A549 (cell line): ENCODE results near the gene CCDC187. TPM values are rescaled to one million over a fixed set of nuclear protein-coding genes. Genes with fewer than 3 reads are reported as not detected.

Source experiments
- ATAC-seq, 2 experiments: fragments of 200-7000 bp in 1 of 2; fragments of >200 bp in 1 of 2; cut with Nextera tagmentation in 1 of 2; cut with Tn5 transposase in 1 of 2; 3 replicates each; pipeline versions ENCODE4 v1.8.0 to v1.9.1; 2018 to 2020; ENCODE audit warnings: mild to moderate bottlenecking in 1 of 2, moderate library complexity in 1 of 2
- CTCF ChIA-PET: fragments of 300-600 bp; sonication (Branson Sonifier 250); formaldehyde crosslinking; extraction: SDS; loops from one replicate; lab custom pipeline; 2021; ENCODE audit warnings: antibody characterized with exemption, inconsistent platforms; lab: Yijun Ruan, JAX
- POLR2A ChIA-PET: fragments of 350-600 bp; formaldehyde crosslinking; extraction: SDS; loops from one replicate; lab custom pipeline; 2021; ENCODE audit warnings: antibody characterized with exemption, inconsistent platforms; lab: Yijun Ruan, JAX
- DNase-seq, 2 experiments: peaks; one replicate each; pipeline versions ENCODE4 v3.0.0 to v3.0.0-alpha.2; 2011 to 2016; ENCODE audit warnings: low read depth in 1 of 2, low spot score in 1 of 2
- FAIRE-seq: peaks from 2 replicates; lab custom pipeline; 2011; peaks lifted over from hg19 to GRCh38; lab: Jason Lieb, UNC
- H3K27ac ChIP-seq, 2 experiments: fragments of >200 bp; sonication (Bioruptor Twin); formaldehyde crosslinking; 3 replicates each; pipeline ENCODE4 v1.5.1; 2016 to 2017
- H3K4me1 ChIP-seq: fragments of >200 bp; sonication (Bioruptor Twin); formaldehyde crosslinking; 3 replicates; pipeline ENCODE4 v1.6.1; 2016
- H3K4me2 ChIP-seq: fragments of >200 bp; sonication (Bioruptor Twin); formaldehyde crosslinking; 3 replicates; pipeline ENCODE4 v1.6.1; 2016
- H3K4me3 ChIP-seq: fragments of >200 bp; sonication (Bioruptor Twin); formaldehyde crosslinking; 3 replicates; pipeline ENCODE4 v1.5.1; 2016
- H3K9me3 ChIP-seq: fragments of >200 bp; sonication (Bioruptor Twin); formaldehyde crosslinking; 3 replicates; pipeline ENCODE4 v1.6.1; 2016
- ATOH8 ChIP-seq: fragments of 250-450 bp; sonication (Bioruptor Pico); IDR thresholded peaks from 2 replicates; pipeline ENCODE4 v1.5.0; 2020; ENCODE audit warnings: low read depth, mild to moderate bottlenecking, moderate library complexity
- CBX2 ChIP-seq: fragments of 200-600 bp; sonication (generic); IDR thresholded peaks from 2 replicates; pipeline ENCODE4 v1.6.1; 2016; ENCODE audit warnings: low read depth, mild to moderate bottlenecking, borderline replicate concordance
- CBX8 ChIP-seq: fragments of 200-600 bp; sonication (generic); IDR thresholded peaks from 2 replicates; pipeline ENCODE4 v1.6.1; 2016
- E2F6 ChIP-seq: IDR thresholded peaks from 2 replicates; pipeline ENCODE4 v1.6.1; 2012; ENCODE audit warnings: low read depth, borderline replicate concordance
- EHF ChIP-seq: fragments of 250-450 bp; sonication (Bioruptor Pico); IDR thresholded peaks from 2 replicates; pipeline ENCODE4 v1.5.0; 2020; ENCODE audit warnings: mild to moderate bottlenecking
- ESRRA ChIP-seq: fragments of 150-350 bp; IDR thresholded peaks from 2 replicates; pipeline ENCODE4 v1.6.1; 2014; ENCODE audit warnings: mild to moderate bottlenecking, low read length, borderline replicate concordance
- FOSB ChIP-seq: fragments of 250-450 bp; sonication (Bioruptor Pico); IDR thresholded peaks from 2 replicates; pipeline ENCODE4 v1.5.0; 2020; ENCODE audit warnings: mild to moderate bottlenecking, moderate library complexity
- HOXB13 ChIP-seq: fragments of 250-450 bp; sonication (Bioruptor Pico); IDR thresholded peaks from 2 replicates; pipeline ENCODE4 v1.5.0; 2020; ENCODE audit warnings: low read depth, mild to moderate bottlenecking, moderate library complexity
- HOXB5 ChIP-seq: fragments of 250-450 bp; sonication (Bioruptor Pico); IDR thresholded peaks from 2 replicates; pipeline ENCODE4 v1.5.0; 2020; ENCODE audit warnings: mild to moderate bottlenecking, moderate library complexity
- JUN ChIP-seq, 2 experiments: fragments of >200 bp; sonication (Bioruptor Twin); formaldehyde crosslinking; IDR thresholded peaks; 2 replicates in 1 of 2; 3 replicates in 1 of 2; pipeline ENCODE4 v1.6.1; 2016 to 2017
- NFE2L2 ChIP-seq: fragments of 150-350 bp; conservative IDR thresholded peaks from 2 replicates; pipeline ENCODE4 v1.6.1; 2014; ENCODE audit warnings: low read length
- NPAS2 ChIP-seq: fragments of 250-450 bp; sonication (Bioruptor Pico); IDR thresholded peaks from 2 replicates; pipeline ENCODE4 v1.8.0; 2022; ENCODE audit warnings: mild to moderate bottlenecking, moderate library complexity, borderline replicate concordance
- PHF8 ChIP-seq: fragments of 200-600 bp; sonication (generic); IDR thresholded peaks from 2 replicates; pipeline ENCODE4 v1.6.1; 2016; ENCODE audit warnings: low read depth, mild to moderate bottlenecking, antibody characterized with exemption, moderate library complexity, borderline replicate concordance
- POLR2AphosphoS2 ChIP-seq: conservative IDR thresholded peaks from 2 replicates; pipeline ENCODE4 v1.6.1; 2012; ENCODE audit warnings: low read length, improper control_type of control experiment, inconsistent platforms
- RAD21 ChIP-seq, 2 experiments: fragments of >200 bp in 1 of 2; sonication (Bioruptor Twin) in 1 of 2; formaldehyde crosslinking in 1 of 2; IDR thresholded peaks in 1 of 2; conservative IDR thresholded peaks in 1 of 2; 2 replicates in 1 of 2; 3 replicates in 1 of 2; pipeline ENCODE4 v1.6.1; 2012 to 2018; ENCODE audit warnings: inconsistent platforms in 1 of 2
- RARB ChIP-seq: fragments of 250-450 bp; sonication (Bioruptor Pico); IDR thresholded peaks from 2 replicates; pipeline ENCODE4 v1.8.0; 2021; ENCODE audit warnings: mild to moderate bottlenecking, moderate library complexity
- RFX5 ChIP-seq: fragments of 450-650 bp; IDR thresholded peaks from 2 replicates; pipeline ENCODE4 v1.7.1; 2014; ENCODE audit warnings: antibody characterized with exemption, mild to moderate bottlenecking, moderate library complexity
- TP53 ChIP-seq: fragments of 250-450 bp; sonication (Bioruptor Pico); IDR thresholded peaks from 2 replicates; pipeline ENCODE4 v1.5.0; 2021; ENCODE audit warnings: mild to moderate bottlenecking, moderate library complexity
- ZFP36 ChIP-seq: fragments of 450-650 bp; IDR thresholded peaks from 2 replicates; pipeline ENCODE4 v1.6.1; 2014; ENCODE audit warnings: borderline replicate concordance; ENCODE audit not compliant: partially characterized antibody
- WGBS: methylation state at CpG from one replicate; pipeline ENCODE4 v1.1.6; 2017; ENCODE audit errors: missing lambda C conversion rate; 5-methylcytosine and 5-hydroxymethylcytosine counted together
- polyA plus RNA-seq, 4 experiments: library from polyadenylated mRNA; depleted of rRNA in 3 of 4; stranded (reverse); fragments of >200 nt; fragmentation: RNase III in 1 of 4; extraction: RNeasy Plus Mini Kit Qiagen cat#74134 plus additional on column Dnase treatment in 1 of 4; gene quantifications; 2 replicates in 3 of 4; 3 replicates in 1 of 4; pipeline ENCODE4 v1.2.3, GENCODE V29; 2011 to 2017
- TF ChIP-seq, protein P1 (sequence below): fragments of >200 bp; sonication (Bioruptor Twin); formaldehyde crosslinking; IDR thresholded peaks from 2 replicates; pipeline ENCODE4 v1.6.1; 2016
- TF ChIP-seq, protein P2 (sequence below): fragments of 200-600 bp; sonication (generic); IDR thresholded peaks from 2 replicates; pipeline ENCODE4 v1.6.1; 2016; ENCODE audit warnings: antibody characterized with exemption, mild to moderate bottlenecking, moderate library complexity

CCDC187 gene
- polyA plus RNA-seq, 2 of the 4 experiments (the other 2 are of a cell fraction), result under 0.01 TPM; not detected in 1

GRCh38 chr9:136348691-136349090 lies 44.8 kb upstream of the CCDC187 start:
- ChIA-PET POLR2A (no interaction called here), CTCF (interaction anchor here (0.8 to 1.1 kb wide), 2 partner anchors 9 to 10 kb away, joined by 3 read pairs; no protein-coding TSS in a partner anchor)
- no peak for FAIRE-seq
- no peak for ATAC-seq
- H3K27ac ChIP-seq, result no peak overlapping the region
- peaks cover 9% of the 10 kb centered on the region; the same call in 2 of the 3 replicates for H3K4me1 ChIP-seq
- TF ChIP-seq POLR2AphosphoS2 (no peak), TP53 (CRISPR knock-in tag) (no peak), RFX5 (no peak), FOSB (no peak), ATOH8 (CRISPR knock-in tag) (no peak), RARB (CRISPR knock-in tag) (no peak)
- no peak for DNase-seq
- no peak overlapping the region for H3K4me2 ChIP-seq
- no peaks in the 10 kb centered on the region for H3K9me3 ChIP-seq
- no peak overlapping the region for H3K4me3 ChIP-seq
- 95% methylated on average over 4 of the region's 14 CpGs for WGBS

GRCh38 chr9:136347472-136348256 lies 43.8 kb upstream of the CCDC187 start:
- no peaks in the 10 kb centered on the region for H3K9me3 ChIP-seq
- WGBS, result 87% methylated on average over 26 of the region's 34 CpGs
- no peak overlapping the region for H3K4me3 ChIP-seq
- H3K4me1 ChIP-seq, result peaks cover 8% of the 10 kb centered on the region; the same call in 2 of the 3 replicates
- H3K27ac ChIP-seq, result no peak overlapping the region
- TF ChIP-seq E2F6 (no peak), CBX2 (no peak), NPAS2 (CRISPR knock-in tag) (no peak), HOXB5 (no peak), ESRRA (no peak), ZFP36 (no peak), PHF8 (no peak), FOSB (no peak), NFE2L2 (no peak), CBX8 (no peak), TP53 (CRISPR knock-in tag) (no peak), RAD21 (conservative IDR thresholded peaks at IDR 0.05 in 1 of 2, IDR thresholded peaks at IDR 0.05 in 1 of 2) (no peak), HOXB13 (CRISPR knock-in tag) (no peak), JUN (IDR thresholded peaks at IDR 0.05) (no peak), EHF (no peak)
- TF ChIP-seq, protein P1, sequence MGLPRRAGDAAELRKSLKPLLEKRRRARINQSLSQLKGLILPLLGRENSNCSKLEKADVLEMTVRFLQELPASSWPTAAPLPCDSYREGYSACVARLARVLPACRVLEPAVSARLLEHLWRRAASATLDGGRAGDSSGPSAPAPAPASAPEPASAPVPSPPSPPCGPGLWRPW, result no peak
- TF ChIP-seq, protein P2, sequence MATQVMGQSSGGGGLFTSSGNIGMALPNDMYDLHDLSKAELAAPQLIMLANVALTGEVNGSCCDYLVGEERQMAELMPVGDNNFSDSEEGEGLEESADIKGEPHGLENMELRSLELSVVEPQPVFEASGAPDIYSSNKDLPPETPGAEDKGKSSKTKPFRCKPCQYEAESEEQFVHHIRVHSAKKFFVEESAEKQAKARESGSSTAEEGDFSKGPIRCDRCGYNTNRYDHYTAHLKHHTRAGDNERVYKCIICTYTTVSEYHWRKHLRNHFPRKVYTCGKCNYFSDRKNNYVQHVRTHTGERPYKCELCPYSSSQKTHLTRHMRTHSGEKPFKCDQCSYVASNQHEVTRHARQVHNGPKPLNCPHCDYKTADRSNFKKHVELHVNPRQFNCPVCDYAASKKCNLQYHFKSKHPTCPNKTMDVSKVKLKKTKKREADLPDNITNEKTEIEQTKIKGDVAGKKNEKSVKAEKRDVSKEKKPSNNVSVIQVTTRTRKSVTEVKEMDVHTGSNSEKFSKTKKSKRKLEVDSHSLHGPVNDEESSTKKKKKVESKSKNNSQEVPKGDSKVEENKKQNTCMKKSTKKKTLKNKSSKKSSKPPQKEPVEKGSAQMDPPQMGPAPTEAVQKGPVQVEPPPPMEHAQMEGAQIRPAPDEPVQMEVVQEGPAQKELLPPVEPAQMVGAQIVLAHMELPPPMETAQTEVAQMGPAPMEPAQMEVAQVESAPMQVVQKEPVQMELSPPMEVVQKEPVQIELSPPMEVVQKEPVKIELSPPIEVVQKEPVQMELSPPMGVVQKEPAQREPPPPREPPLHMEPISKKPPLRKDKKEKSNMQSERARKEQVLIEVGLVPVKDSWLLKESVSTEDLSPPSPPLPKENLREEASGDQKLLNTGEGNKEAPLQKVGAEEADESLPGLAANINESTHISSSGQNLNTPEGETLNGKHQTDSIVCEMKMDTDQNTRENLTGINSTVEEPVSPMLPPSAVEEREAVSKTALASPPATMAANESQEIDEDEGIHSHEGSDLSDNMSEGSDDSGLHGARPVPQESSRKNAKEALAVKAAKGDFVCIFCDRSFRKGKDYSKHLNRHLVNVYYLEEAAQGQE, result no peak
- no peak for FAIRE-seq
- ATAC-seq, result no peak
- POLR2A ChIA-PET, result interaction anchor here (2.5 kb wide), 1 partner anchor 16 kb away, joined by 25 read pairs; the partner anchor contains the start of gene DNLZ
- CTCF ChIA-PET, result interaction anchor here (0.9 to 3.6 kb wide), 7 partner anchors 8 to 64 kb away, joined by 3 to 19 read pairs (median 7); no protein-coding TSS in a partner anchor
- no peak for DNase-seq
- no peak overlapping the region for H3K4me2 ChIP-seq
